K562 (cell line): ENCODE measurements around the gene RETREG2. TPM values are rescaled to one million over a fixed set of nuclear protein-coding genes. Genes with fewer than 3 reads are reported as not detected.

Source experiments
- ATAC-seq: fragments of 200-7000 bp; cut with Tn5 transposase; 3 replicates; pipeline ENCODE4 v1.9.1; 2020; ENCODE audit warnings: moderate library complexity
- BruUV-seq: library from RNA; stranded (reverse); fragments of 400-500 nt; replicated peaks from 2 replicates; lab custom pipeline; 2021; lab: Mats Ljungman, UMichigan
- CTCF ChIA-PET: fragments of 300-600 bp; formaldehyde crosslinking; extraction: SDS; loops from one replicate; lab custom pipeline; 2021; ENCODE audit warnings: low intra/inter-chr PET ratio; lab: Yijun Ruan, JAX
- POLR2A ChIA-PET: fragments of 300-600, 350-650 bp; sonication (Branson Sonifier 250); formaldehyde crosslinking; extraction: SDS; loops from one replicate; lab custom pipeline; 2021; ENCODE audit warnings: antibody characterized with exemption, inconsistent platforms; lab: Yijun Ruan, JAX
- DNase-seq, 4 experiments: peaks; one replicate each; pipeline versions ENCODE4 v3.0.0 to v3.0.0-alpha.2; 2011 to 2018; ENCODE audit warnings: low spot score in 3 of 4, mixed read lengths in 3 of 4; ENCODE audit errors: extremely low read depth in 1 of 4
- FAIRE-seq: peaks from 2 replicates; lab custom pipeline; 2011; peaks lifted over from hg19 to GRCh38; lab: Jason Lieb, UNC
- H2AFZ ChIP-seq: 2 replicates; pipeline ENCODE4 v1.6.0; 2011; ENCODE audit warnings: low read depth, low read length, control low read depth, inconsistent platforms
- H3K27ac ChIP-seq: fragments of 200-600 bp; 3 replicates; pipeline ENCODE4 v1.8.0; 2011; ENCODE audit warnings: low read depth, mild to moderate bottlenecking, control low read depth, inconsistent platforms, low read length, moderate library complexity, mixed read lengths; ENCODE audit errors: extremely low read depth
- H3K27me3 ChIP-seq, 2 experiments: fragments of 300-600 bp in 1 of 2; 2 replicates in 1 of 2; 3 replicates in 1 of 2; pipeline versions ENCODE4 v1.6.0 to v1.8.0; 2011; ENCODE audit warnings: inconsistent platforms in 2 of 2, low read length in 2 of 2, mild to moderate bottlenecking in 1 of 2, mixed read lengths in 1 of 2, moderate library complexity in 1 of 2; ENCODE audit not compliant: control insufficient read depth in 2 of 2, insufficient read depth in 2 of 2
- H3K36me3 ChIP-seq: fragments of 300-600 bp; 3 replicates; pipeline ENCODE4 v1.8.0; 2011; ENCODE audit warnings: mild to moderate bottlenecking, low read length, inconsistent platforms; ENCODE audit not compliant: control insufficient read depth, insufficient read depth
- H3K4me1 ChIP-seq, 2 experiments: fragments of 200-600 bp in 1 of 2; replicated peaks in 1 of 2; 2 replicates in 1 of 2; 3 replicates in 1 of 2; pipeline versions ENCODE4 v1.5.1 to v1.8.0; 2011; ENCODE audit warnings: inconsistent platforms in 2 of 2, low read length in 2 of 2, mild to moderate bottlenecking in 1 of 2, mixed read lengths in 1 of 2, moderate library complexity in 1 of 2; ENCODE audit not compliant: control insufficient read depth in 2 of 2, insufficient read depth in 2 of 2
- H3K4me2 ChIP-seq: 2 replicates; pipeline ENCODE4 v1.6.1; 2011; ENCODE audit warnings: low read length, control low read depth, inconsistent platforms, mixed read lengths; ENCODE audit not compliant: insufficient read depth
- H3K4me3 ChIP-seq: fragments of 200-600 bp; sonication (generic), shearing (Covaris generic); 2 replicates; pipeline ENCODE4 v1.5.1; 2016; ENCODE audit warnings: control low read depth, inconsistent platforms
- H3K79me2 ChIP-seq: fragments of 200-600 bp; 3 replicates; pipeline ENCODE4 v1.8.0; 2011; ENCODE audit warnings: low read length, inconsistent platforms; ENCODE audit not compliant: control insufficient read depth, insufficient read depth
- H3K9ac ChIP-seq, 2 experiments: 2 replicates each; pipeline versions ENCODE4 v1.6.0 to v1.6.1; 2011; ENCODE audit warnings: low read depth in 2 of 2, low read length in 2 of 2, control low read depth in 1 of 2, inconsistent platforms in 1 of 2, mild to moderate bottlenecking in 1 of 2, mixed read lengths in 1 of 2; ENCODE audit not compliant: insufficient read depth in 1 of 2
- H3K9me1 ChIP-seq: one replicate; pipeline ENCODE4 v1.6.0; 2011; ENCODE audit warnings: inconsistent platforms, mild to moderate bottlenecking, low read length, moderate library complexity; ENCODE audit not compliant: control insufficient read depth, insufficient read depth
- H3K9me3 ChIP-seq: replicated peaks from 2 replicates; pipeline ENCODE4 v1.5.1; 2011; ENCODE audit warnings: low read depth, low read length, inconsistent platforms; ENCODE audit not compliant: control insufficient read depth, insufficient read depth
- H4K20me1 ChIP-seq: replicated peaks from 2 replicates; pipeline ENCODE4 v1.6.1; 2011; ENCODE audit warnings: low read length, inconsistent platforms, mixed read lengths; ENCODE audit not compliant: control insufficient read depth, insufficient read depth
- CBX2 ChIP-seq: fragments of 200-600 bp; sonication (generic); IDR thresholded peaks from one replicate; pipeline ENCODE4 v1.6.1; 2012; ENCODE audit warnings: mild to moderate bottlenecking, low read length, inconsistent platforms; ENCODE audit not compliant: insufficient read depth, poor library complexity, severe bottlenecking
- FOXK1 ChIP-seq: sonication (generic); formaldehyde crosslinking; IDR thresholded peaks from 2 replicates; pipeline ENCODE4 v1.8.0; 2022; ENCODE audit warnings: missing genetic modification reagents, mild to moderate bottlenecking, borderline replicate concordance
- MLLT1 ChIP-seq, 2 experiments: fragments of 450-650 bp; IDR thresholded peaks; 2 replicates each; pipeline ENCODE4 v1.6.1; 2016
- NR2F6 ChIP-seq: fragments of 450-650 bp; formaldehyde crosslinking; IDR thresholded peaks from 2 replicates; pipeline ENCODE4 v1.4.0; 2020; ENCODE audit warnings: mild to moderate bottlenecking
- SREBF1 ChIP-seq: fragments of 150-350 bp; IDR thresholded peaks from 2 replicates; pipeline ENCODE4 v1.6.1; 2014; ENCODE audit warnings: antibody characterized with exemption, low read depth, low read length, borderline replicate concordance
- ZBTB7A ChIP-seq: IDR thresholded peaks from 2 replicates; pipeline ENCODE4 v1.6.1; 2011; ENCODE audit warnings: low read depth, mild to moderate bottlenecking, low read length, moderate library complexity, borderline replicate concordance; ENCODE audit not compliant: control insufficient read depth
- ZNF175 ChIP-seq: fragments of 200-800 bp; sonication (Bioruptor generic); IDR thresholded peaks from 2 replicates; pipeline ENCODE4 v1.6.1; 2016; ENCODE audit warnings: low read depth, mild to moderate bottlenecking, missing genetic modification characterization, missing compliant biosample characterization
- ZNF639 ChIP-seq, 2 experiments: fragments of 200-800 bp in 1 of 2; sonication (Bioruptor generic) in 1 of 2; sonication (generic) in 1 of 2; formaldehyde crosslinking in 1 of 2; IDR thresholded peaks in 1 of 2; conservative IDR thresholded peaks in 1 of 2; 2 replicates each; pipeline versions ENCODE4 v1.5.0 to v1.6.1; 2016 to 2020; ENCODE audit warnings: missing compliant biosample characterization in 1 of 2, missing genetic modification characterization in 1 of 2, missing genetic modification reagents in 1 of 2
- WGBS: fragments of 100-300 bp; shearing (Covaris generic); methylation state at CpG from one replicate; pipeline ENCODE4 v1.1.6; 2016; ENCODE audit warnings: low coverage, mixed read lengths; ENCODE audit not compliant: insufficient coverage; ENCODE audit errors: missing lambda C conversion rate; 5-methylcytosine and 5-hydroxymethylcytosine counted together
- in situ Hi-C: fragments of 300-500 bp; cut with MboI; formaldehyde crosslinking; loops from 4 replicates; pipeline ENCODE4 v1.15.0; 2018; ENCODE audit warnings: inconsistent platforms, mixed read lengths
- intact Hi-C: fragments of 100-400 bp; cut with micrococcal nuclease; formaldehyde crosslinking; loops from 2 replicates; pipeline ENCODE4 v1.14.2; 2022
- polyA plus RNA-seq, 8 experiments: library from polyadenylated mRNA; depleted of rRNA in 4 of 8; stranded (reverse) in 5 of 8; unstranded in 3 of 8; fragments of >200 nt; fragmentation: Nextera tagmentation in 2 of 8; fragmentation: Illumina TruSeq in 1 of 8; extraction: Ambion mirVana in 2 of 8; extraction: Trizol in 1 of 8; gene quantifications; 2 replicates each; pipeline versions ENCODE4 v1.2.1 to v1.2.3, GENCODE V29; 2011 to 2014; ENCODE audit warnings: inconsistent platforms in 1 of 8, missing spikeins in 1 of 8
- total RNA-seq, 7 experiments: library from RNA; depleted of rRNA in 6 of 7; stranded (reverse); fragments of >200 nt in 6 of 7; fragmentation: Illumina TruSeq in 2 of 7; extraction: Trizol in 2 of 7; gene quantifications; 2 replicates each; pipeline versions ENCODE4 v1.2.1 to v1.2.3, GENCODE V29; 2011 to 2021; ENCODE audit warnings: low replicate concordance in 1 of 7
- TF ChIP-seq, protein P1 (sequence below): fragments of 200-800 bp; sonication (Bioruptor generic); IDR thresholded peaks from 2 replicates; pipeline ENCODE4 v1.6.1; 2016; ENCODE audit warnings: missing genetic modification characterization, missing compliant biosample characterization

Gene RETREG2
- total and polyA plus RNA-seq, 9 of the 15 experiments (the other 6 are each of a cell fraction or from before 2014, with no cell fraction given) = 4.9 to 40.1 (median 19.2) TPM

- no peaks in the 10 kb centered on the region for H3K27me3 ChIP-seq
- BruUV-seq = no TSS peak
- no peaks in the 10 kb centered on the region for H3K9me1 ChIP-seq
- H3K36me3 ChIP-seq = peaks cover 61% of the 10 kb centered on the region
- peak within 1 kb of the TSS; percentile 90 for H3K27ac ChIP-seq
- no peaks in the 10 kb centered on the region for H4K20me1 ChIP-seq
- DNase-seq = peak; percentile 84 to 97 (median 90)
- no peaks in the 10 kb centered on the region for H3K9me3 ChIP-seq
- intact Hi-C loops (loop anchor here (1.0 to 5.0 kb wide), 4 partner anchors 11 to 68 kb away; partner anchors contain the start of genes ABCB6, GLB1L, STK16 and ZFAND2B), in situ Hi-C loops (no loop called here)
- peak within 1 kb of the TSS; percentile 91 for H2AFZ ChIP-seq
- peak; percentile 98 for ATAC-seq
- CTCF ChIA-PET = no interaction called here
- POLR2A ChIA-PET = interaction anchor here (0.6 to 2.1 kb wide), 11 partner anchors 8 to 59 kb away, joined by 3 to 12 read pairs (median 5); partner anchors contain the start of genes ABCB6, GLB1L, STK16 and ZFAND2B
- peaks cover 52% of the 10 kb centered on the region for H3K79me2 ChIP-seq
- peak within 1 kb of the TSS; percentile 98 for H3K4me2 ChIP-seq
- H3K9ac ChIP-seq = peak within 1 kb of the TSS; percentile 96 to 97
- H3K4me1 ChIP-seq = peaks cover 13 to 16% of the 10 kb centered on the region in 2 experiments; a peak in 4 of 5 replicates
- peak within 1 kb of the TSS; percentile 90 for H3K4me3 ChIP-seq
- FAIRE-seq = peak; percentile 99
- under 1% methylated on average over 49 of the region's 80 CpGs for WGBS
- TF ChIP-seq NR2F6 (CRISPR knock-in tag) = no peak
- no peak for TF ChIP-seq FOXK1
- no peak for TF ChIP-seq MLLT1 (IDR thresholded peaks at IDR 0.05)
- TF ChIP-seq ZNF175 (CRISPR knock-in tag) = peak; percentile 58
- peak in 1 of 2 experiments; percentile 83; a peak in 2 of 4 replicates for TF ChIP-seq ZNF639 (CRISPR knock-in tag; conservative IDR thresholded peaks at IDR 0.05 in 1 of 2, IDR thresholded peaks at IDR 0.05 in 1 of 2)
- TF ChIP-seq, protein P1, sequence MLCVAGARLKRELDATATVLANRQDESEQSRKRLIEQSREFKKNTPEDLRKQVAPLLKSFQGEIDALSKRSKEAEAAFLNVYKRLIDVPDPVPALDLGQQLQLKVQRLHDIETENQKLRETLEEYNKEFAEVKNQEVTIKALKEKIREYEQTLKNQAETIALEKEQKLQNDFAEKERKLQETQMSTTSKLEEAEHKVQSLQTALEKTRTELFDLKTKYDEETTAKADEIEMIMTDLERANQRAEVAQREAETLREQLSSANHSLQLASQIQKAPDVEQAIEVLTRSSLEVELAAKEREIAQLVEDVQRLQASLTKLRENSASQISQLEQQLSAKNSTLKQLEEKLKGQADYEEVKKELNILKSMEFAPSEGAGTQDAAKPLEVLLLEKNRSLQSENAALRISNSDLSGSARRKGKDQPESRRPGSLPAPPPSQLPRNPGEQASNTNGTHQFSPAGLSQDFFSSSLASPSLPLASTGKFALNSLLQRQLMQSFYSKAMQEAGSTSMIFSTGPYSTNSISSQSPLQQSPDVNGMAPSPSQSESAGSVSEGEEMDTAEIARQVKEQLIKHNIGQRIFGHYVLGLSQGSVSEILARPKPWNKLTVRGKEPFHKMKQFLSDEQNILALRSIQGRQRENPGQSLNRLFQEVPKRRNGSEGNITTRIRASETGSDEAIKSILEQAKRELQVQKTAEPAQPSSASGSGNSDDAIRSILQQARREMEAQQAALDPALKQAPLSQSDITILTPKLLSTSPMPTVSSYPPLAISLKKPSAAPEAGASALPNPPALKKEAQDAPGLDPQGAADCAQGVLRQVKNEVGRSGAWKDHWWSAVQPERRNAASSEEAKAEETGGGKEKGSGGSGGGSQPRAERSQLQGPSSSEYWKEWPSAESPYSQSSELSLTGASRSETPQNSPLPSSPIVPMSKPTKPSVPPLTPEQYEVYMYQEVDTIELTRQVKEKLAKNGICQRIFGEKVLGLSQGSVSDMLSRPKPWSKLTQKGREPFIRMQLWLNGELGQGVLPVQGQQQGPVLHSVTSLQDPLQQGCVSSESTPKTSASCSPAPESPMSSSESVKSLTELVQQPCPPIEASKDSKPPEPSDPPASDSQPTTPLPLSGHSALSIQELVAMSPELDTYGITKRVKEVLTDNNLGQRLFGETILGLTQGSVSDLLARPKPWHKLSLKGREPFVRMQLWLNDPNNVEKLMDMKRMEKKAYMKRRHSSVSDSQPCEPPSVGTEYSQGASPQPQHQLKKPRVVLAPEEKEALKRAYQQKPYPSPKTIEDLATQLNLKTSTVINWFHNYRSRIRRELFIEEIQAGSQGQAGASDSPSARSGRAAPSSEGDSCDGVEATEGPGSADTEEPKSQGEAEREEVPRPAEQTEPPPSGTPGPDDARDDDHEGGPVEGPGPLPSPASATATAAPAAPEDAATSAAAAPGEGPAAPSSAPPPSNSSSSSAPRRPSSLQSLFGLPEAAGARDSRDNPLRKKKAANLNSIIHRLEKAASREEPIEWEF = no peak
- peak; percentile 66; the same call in 1 of the 2 replicates for TF ChIP-seq ZBTB7A
- no peak for TF ChIP-seq SREBF1
- TF ChIP-seq CBX2 = no peak
These were observed 51.4 kb downstream of the RETREG2 start, which contains the start of the genes ANKZF1 and ATG9A for GRCh38 chr2:219229305-219230058. ANKZF1 (plus strand) TSS chr2:219229806; CDS start chr2:219230258, 452 bp downstream. ATG9A (minus strand) TSS chr2:219229636; CDS start chr2:219228024, 1,612 bp downstream.
